Right hindlimb (tissue), 1 donor: ENCODE results near the gene SPRED1.
"Not testable (repeated sequence)": the region's sequence is repeated elsewhere in the genome, so short reads cannot be mapped to it uniquely, and the experiment has no call there.

ENCODE experiments used
- DNase-seq: peaks from one replicate; pipeline ENCODE4 v3.0.0-alpha.2; 2018

Gene SPRED1

DNA sequence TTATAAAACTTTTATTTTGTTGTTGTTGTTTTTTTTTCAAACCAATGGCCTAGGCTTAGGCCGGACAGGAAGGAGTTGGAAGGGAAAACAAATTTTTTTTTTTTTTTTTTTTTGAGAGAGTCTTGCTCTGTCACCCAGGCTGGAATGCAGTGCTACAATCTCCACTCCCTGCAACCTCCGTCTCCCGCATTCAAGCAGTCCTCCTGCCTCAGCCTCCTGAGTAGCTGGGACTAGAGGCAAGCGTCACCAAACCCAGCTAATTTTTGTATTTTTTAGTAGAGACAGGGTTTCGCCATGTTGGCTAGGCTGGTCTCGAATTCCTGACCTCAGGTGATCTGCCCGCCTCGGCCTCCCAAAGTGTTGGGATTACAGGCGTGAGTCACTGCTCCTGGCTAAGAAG lies 15.6 kb upstream of the SPRED1 start:
- DNase-seq = not testable (repeated sequence)

GRCh38 chr15:38238311-38238710 lies 14.3 kb upstream of the SPRED1 start:
- no peak for DNase-seq

DNA sequence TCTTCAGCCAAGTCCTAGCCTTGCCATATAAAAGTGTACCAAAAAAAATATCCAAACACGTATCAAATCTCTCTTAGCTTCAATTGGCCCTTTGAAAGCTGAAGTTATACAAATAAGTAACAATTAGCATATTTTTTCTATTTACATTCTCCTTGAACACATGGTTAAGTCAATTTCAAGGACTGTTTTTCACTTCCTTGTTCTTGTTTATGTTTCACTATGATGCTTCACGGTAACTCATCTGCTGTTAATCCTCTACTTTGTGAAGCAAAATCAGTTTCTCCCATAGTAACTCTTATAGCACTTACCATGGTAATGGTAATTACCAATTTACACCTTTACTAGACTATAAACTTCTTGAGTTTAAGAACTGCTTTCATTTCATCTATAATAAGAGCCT lies 10.6 kb upstream of the SPRED1 start:
- DNase-seq = no peak

DNA sequence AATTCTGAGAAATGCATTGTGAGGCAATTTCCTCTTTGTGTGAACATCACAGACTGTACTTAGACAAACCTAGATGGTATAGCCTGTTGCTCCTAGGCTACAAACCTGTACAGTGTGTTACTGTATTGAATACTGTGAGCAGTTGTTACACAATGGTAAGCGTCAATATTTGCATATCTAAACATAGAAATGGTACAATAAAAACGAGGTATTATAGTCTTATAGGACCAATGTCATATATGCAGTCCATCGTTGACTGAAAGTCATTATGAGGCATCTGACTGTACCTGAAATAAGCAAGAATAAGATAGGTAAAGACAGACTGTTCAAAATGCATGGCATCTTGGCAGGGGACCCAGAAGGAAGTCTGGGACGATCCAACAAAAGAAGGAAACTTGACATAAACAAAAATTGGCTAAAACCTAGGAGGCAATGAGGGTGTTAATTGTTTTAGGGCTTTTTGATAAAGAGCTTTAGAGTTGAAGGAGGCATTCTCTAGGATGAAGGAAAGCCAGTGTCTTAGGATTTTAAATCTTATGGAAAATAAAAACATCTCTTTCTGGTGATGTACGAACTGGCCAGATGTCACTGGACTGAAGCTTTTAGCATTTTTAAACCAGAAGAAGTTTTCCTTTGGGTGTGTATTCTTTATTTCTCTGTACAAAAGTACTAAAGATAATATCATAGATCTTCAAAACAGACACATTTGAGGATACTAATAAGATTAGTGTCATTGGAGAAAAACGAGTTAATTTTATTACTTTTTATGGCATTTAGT lies 9.2 kb upstream of the SPRED1 start:
- DNase-seq = no peak

- DNase-seq = no peak
Observed at GRCh38 chr15:38247336-38247735, 5.3 kb upstream of the SPRED1 start.

DNA sequence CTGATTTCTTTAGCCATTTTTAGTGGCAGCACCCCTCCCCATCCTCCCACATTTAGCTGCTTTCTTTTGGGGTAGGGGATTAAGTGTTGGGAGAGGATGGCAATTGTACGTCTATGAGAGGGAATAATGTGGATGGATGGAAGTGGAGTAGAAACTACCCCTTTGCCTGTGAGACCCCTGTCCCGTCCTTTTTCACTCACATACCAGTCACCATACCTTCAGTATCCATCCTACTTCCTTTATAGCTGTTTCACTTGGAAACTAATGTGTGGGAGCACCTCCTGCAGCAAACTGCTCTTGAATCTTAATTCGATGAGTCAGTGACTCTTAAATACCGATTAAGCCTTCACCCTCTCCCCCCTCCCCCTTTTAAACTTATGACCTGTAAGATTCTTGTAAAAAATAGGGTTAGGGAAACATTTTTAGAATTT lies 730 bp downstream of the SPRED1 start:
- peak; percentile 33 for DNase-seq

- DNase-seq = peak; percentile 63
Observed at GRCh38 chr15:38254051-38254883, 1.6 kb downstream of the SPRED1 start.

DNA sequence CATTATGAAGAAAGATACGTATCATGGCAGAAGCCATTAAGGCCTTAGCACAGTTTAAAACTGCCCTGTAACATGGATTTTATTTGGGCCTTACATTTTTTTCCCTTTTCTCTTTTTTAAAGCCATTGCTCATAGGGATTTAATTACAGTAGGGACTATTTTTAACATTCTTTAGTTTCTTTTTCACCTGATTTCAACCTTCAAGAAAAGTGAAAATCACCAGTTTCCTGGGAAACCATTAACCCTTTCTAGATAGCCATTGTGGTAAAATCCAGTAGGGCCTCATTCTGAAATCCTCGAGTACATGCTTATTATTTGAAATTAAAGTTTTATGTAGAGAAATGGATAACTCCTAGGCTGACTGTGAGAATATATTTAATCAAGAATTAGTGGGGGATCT lies 3.1 kb downstream of the SPRED1 start:
- DNase-seq = no peak

- DNase-seq = no peak
Observed at GRCh38 chr15:38257676-38258075, 5.0 kb downstream of the SPRED1 start.

DNA sequence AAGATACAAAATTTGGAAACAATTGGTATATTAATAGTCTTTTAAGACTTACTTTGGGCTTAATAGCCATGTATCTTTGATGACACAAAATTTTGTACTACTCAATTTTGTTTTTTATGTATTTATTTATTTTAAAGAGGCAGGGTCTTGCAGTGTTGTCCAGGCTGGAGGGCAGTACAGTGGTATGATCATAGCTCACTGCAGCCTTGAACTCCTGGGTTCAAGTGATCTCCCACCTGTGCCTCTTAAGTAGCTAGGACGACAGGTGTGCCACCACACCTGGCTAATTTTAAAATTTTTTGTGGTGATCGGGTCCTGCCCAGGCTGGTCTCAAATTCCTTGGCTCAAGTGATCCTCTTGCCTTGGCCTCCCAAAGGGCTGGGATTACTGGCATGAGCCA lies 6.5 kb downstream of the SPRED1 start:
- DNase-seq = no peak

- DNase-seq = no peak
Observed at GRCh38 chr15:38260077-38260476, 7.4 kb downstream of the SPRED1 start.

DNA sequence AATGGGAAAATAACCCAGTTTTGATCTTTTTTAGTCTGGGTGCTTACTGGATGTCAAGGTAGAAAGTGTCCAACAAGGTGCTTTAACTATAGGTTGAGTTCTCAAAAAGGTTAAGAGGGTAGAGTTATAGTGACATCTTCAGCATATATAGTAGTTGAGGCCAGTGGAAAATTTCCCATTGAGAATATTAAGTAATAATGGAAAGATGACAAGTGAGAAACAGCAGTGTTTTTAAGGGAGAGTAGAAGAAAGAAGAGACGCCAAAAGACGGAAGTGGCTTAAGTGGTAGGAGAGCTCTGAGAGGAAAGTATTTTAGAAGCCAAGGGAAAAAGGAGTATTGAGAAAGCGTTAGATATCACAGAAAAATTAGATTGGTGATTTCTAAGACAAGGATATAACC lies 10.6 kb downstream of the SPRED1 start:
- DNase-seq = no peak

DNA sequence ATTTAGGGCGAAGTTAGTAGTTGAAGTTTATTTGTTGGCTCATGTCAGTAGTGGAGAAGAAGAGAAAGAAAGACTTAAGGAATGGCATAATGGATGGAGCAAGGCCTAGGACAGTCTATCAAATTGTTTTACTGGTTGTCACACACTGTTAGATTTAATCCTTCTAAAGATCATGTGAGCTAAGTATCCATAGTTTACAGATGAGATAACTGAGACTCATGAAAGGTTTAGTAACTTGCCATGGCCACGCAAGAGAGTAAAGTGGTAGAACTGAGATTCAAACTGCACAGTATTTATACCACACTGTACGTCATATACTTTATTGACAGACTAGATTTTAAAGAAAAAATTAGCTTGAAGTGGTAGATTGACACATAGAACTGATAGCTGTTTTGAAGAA lies 11.4 kb downstream of the SPRED1 start:
- no peak for DNase-seq

DNA sequence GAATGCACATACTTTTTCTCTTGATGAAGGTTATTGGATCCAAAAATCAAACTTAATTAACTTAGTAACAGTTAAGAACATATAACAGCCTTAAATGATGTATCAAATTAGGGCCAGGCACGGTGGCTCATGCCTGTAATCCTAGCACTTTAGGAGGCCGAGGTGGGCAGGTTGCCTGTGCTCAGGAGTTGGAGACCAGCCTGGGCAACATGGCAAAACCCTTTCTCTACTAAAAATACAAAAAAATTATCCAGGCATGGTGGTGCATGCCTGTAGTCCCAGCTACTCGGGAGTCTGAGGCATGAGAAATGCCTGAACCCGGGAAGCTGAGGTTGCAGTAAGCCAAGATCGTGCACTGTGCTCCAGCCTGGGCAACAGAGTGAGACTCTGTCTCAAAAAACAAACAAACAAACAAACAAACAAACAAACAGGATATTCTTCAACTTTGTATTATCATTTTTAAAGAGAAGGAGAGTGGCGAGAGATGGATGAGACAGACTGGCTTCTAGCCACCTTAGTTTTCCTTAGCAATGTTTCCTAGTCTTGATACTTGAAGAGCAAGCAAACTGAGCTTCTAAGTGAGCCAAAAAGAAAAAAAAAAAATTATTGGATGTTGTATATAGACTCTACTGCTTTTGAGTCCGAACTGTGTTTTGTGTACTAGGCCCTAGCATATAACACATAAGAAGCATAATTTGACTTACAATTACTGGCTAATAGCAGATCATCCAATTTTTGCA lies 13.8 kb downstream of the SPRED1 start:
- DNase-seq = no peak

DNA sequence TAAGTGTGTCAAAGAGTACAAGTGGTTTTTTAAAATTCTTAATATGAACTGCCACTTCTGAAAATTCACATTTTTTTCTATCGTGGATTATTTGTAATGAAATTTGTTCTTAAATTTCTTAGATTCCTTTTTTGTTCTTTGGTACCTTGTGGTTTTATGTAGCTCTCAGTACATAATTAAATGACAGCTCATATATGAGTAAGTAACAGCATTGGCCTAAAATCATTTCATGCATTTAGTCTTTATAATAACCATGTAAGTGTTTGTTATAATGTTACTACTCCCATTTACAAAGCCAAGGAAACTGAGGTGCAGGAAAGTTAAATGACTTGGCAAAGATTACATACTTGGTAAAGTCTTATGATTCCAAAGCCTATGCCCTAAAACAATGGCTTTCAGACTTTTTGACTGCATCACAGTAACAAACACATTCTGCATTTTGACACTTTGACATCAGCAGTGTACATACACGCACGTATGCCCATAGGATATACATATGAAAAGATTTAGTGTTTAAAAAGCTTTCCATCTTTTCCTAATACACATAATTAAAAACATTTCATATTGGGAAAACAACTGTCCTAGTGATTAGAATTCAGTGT lies 14.9 kb downstream of the SPRED1 start:
- no peak for DNase-seq

DNA sequence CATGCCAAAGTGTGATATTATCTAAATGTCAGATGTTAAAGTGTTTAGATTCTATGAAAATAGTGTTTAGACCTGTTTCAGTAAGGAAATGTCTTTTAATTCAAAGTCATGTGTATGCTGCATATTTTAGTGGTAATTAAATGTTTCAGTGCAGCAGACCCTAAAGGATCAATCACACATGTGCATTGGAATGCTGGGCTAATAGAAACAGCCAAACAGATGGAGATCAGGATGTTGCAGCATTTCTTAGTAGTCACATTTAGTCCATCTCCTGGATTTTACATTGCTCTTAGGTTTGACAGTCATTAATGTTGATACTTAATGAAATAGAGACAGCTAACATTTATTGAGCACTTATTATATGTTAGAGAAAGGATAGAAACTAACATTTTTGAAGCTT lies 18.5 kb downstream of the SPRED1 start:
- DNase-seq = no peak

- DNase-seq = no peak
Observed at GRCh38 chr15:38271895-38272294, 19.3 kb downstream of the SPRED1 start.

- not testable (repeated sequence) for DNase-seq
Observed at GRCh38 chr15:38272431-38272830, 19.8 kb downstream of the SPRED1 start.

DNA sequence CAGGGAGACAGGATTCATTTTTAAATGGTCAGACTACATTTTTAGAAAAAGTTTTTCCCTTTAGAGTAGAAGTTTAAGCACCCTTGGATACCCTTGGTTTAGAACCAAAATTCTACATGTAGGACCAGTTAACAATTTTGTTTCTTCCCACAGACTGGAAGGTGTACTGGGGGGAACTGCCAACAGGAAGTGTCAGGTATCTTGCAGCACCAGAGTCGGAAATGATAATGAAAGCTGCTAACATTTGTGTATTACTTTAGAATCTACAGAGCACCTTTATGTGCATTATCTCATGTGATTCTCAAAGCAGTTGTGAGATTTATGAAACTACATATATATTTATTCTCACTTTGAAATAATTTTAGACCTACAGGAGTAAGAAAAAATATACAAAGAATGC lies 21.5 kb downstream of the SPRED1 start:
- DNase-seq = no peak

GRCh38 chr15:38275959-38276358 lies 23.3 kb downstream of the SPRED1 start:
- DNase-seq = no peak

DNA sequence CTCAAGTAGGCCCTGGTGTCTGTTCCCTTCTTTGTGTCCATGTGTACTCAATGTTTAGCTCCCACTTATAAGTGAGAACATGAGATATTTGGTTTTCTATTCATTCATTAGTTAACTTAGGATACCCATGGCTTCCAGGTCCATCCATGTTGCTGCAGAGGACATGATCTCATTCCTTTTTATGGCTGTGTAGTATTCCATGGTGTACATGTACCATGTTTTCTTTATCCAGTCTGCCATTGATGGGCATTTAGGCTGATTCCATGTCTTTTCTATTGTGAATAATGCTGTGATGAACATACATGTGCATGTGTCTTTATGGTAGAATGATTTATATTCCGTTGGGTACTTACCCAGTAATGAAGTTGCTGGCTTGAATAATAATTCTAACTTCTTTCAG lies 24.6 kb downstream of the SPRED1 start:
- DNase-seq = not testable (repeated sequence)

DNA sequence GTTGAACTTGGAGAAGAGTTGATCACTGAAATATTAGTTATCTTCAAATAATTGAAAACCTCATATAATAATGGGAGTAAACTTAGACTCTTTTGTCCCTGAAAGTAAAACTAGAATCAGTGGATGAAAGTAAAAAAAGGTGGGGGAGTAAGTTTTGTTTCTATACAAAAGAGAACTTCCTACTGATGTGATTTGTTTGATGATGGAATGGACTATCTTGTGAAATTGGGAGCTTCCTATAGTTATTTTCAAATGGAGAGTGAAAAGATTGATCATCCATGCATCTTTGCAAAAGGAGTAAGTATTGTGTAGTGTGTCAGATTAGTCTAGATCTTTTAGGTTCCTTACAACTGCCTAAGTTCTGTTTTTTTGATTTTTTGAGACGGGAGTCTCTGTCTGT lies 28.4 kb downstream of the SPRED1 start:
- no peak for DNase-seq

- no peak for DNase-seq
Observed at GRCh38 chr15:38283010-38283409, 30.4 kb downstream of the SPRED1 start.
